MM.1S (cell line): ENCODE results near the gene GDF2.

Experiments
- CTCF ChIP-seq: fragments of 300-600 bp; sonication (generic); IDR thresholded peaks from 2 replicates; pipeline ENCODE4 v1.5.1; 2016; ENCODE audit warnings: antibody characterized with exemption, low read length, mixed read lengths
- EZH2 ChIP-seq: fragments of 300-600 bp; sonication (generic); optimal IDR thresholded peaks from 2 replicates; pipeline ENCODE3; 2017; ENCODE audit warnings: low read depth, mild to moderate bottlenecking, antibody characterized with exemption, low read length, mixed read lengths
- EZH2phosphoT487 ChIP-seq: fragments of 300-600 bp; sonication (generic); IDR thresholded peaks from 2 replicates; pipeline ENCODE4 v1.6.1; 2018; ENCODE audit warnings: antibody characterized with exemption, low read length

GRCh38 chr10:47282657-47283018 lies 39.6 kb upstream of the GDF2 start:
- TF ChIP-seq EZH2 (no peak), CTCF (no peak), EZH2phosphoT487 (no peak)
